PC-3 (cell line): Measurements from ENCODE around the gene ZNF350.

Experiments
- CTCF ChIP-seq: fragments of 300-600 bp; sonication (generic); conservative IDR thresholded peaks from 2 replicates; pipeline ENCODE4 v1.5.1; 2017; ENCODE audit warnings: antibody characterized with exemption, low read depth, mild to moderate bottlenecking, low read length
- EZH2 ChIP-seq: fragments of 300-600 bp; sonication (generic); IDR thresholded peaks from one replicate; pipeline ENCODE4 v1.6.1; 2017; ENCODE audit warnings: antibody characterized with exemption, mild to moderate bottlenecking, low read length; ENCODE audit not compliant: unreplicated experiment

GRCh38 chr19:51971624-51972023 is 15.0 kb downstream of the ZNF350 start:
- TF ChIP-seq CTCF = no peak
- no peak for TF ChIP-seq EZH2
